IPS DF 6.9 (cell line): ENCODE measurements around the gene CD14.
"Not testable (repeated sequence)": the region's sequence is repeated elsewhere in the genome, so short reads cannot be mapped to it uniquely, and the experiment has no call there.

Experiments
- DNase-seq: peaks from one replicate; pipeline ENCODE4 v3.0.0-alpha.2; 2013; ENCODE audit warnings: low read depth, low spot score
- H3K27ac ChIP-seq: one replicate; pipeline ENCODE4 v1.5.1; 2013; ENCODE audit warnings: low read length, control low read depth
- H3K27me3 ChIP-seq: 2 replicates; pipeline ENCODE4 v1.6.1; 2013; ENCODE audit warnings: mild to moderate bottlenecking, low read length; ENCODE audit not compliant: control insufficient read depth, insufficient read depth
- H3K36me3 ChIP-seq: 2 replicates; pipeline ENCODE4 v1.6.1; 2013; ENCODE audit warnings: low read length; ENCODE audit not compliant: control insufficient read depth, insufficient read depth
- H3K4me1 ChIP-seq: 2 replicates; pipeline ENCODE4 v1.6.1; 2013; ENCODE audit warnings: low read length; ENCODE audit not compliant: control insufficient read depth, insufficient read depth
- H3K4me3 ChIP-seq: 2 replicates; pipeline ENCODE4 v1.5.1; 2013; ENCODE audit warnings: mild to moderate bottlenecking, low read length
- H3K9me3 ChIP-seq: 2 replicates; pipeline ENCODE4 v1.6.1; 2013; ENCODE audit warnings: low read length, inconsistent platforms; ENCODE audit not compliant: control insufficient read depth, insufficient read depth
- WGBS: extraction: QIAGEN DNeasy Blood & Tissue Kit; methylation state at CpG from one replicate; pipeline ENCODE4 v1.1.7; 2013; ENCODE audit warnings: mixed read lengths, missing lambda C conversion rate; ENCODE audit not compliant: insufficient read length, insufficient coverage; 5-methylcytosine and 5-hydroxymethylcytosine counted together

CD14 gene

DNA sequence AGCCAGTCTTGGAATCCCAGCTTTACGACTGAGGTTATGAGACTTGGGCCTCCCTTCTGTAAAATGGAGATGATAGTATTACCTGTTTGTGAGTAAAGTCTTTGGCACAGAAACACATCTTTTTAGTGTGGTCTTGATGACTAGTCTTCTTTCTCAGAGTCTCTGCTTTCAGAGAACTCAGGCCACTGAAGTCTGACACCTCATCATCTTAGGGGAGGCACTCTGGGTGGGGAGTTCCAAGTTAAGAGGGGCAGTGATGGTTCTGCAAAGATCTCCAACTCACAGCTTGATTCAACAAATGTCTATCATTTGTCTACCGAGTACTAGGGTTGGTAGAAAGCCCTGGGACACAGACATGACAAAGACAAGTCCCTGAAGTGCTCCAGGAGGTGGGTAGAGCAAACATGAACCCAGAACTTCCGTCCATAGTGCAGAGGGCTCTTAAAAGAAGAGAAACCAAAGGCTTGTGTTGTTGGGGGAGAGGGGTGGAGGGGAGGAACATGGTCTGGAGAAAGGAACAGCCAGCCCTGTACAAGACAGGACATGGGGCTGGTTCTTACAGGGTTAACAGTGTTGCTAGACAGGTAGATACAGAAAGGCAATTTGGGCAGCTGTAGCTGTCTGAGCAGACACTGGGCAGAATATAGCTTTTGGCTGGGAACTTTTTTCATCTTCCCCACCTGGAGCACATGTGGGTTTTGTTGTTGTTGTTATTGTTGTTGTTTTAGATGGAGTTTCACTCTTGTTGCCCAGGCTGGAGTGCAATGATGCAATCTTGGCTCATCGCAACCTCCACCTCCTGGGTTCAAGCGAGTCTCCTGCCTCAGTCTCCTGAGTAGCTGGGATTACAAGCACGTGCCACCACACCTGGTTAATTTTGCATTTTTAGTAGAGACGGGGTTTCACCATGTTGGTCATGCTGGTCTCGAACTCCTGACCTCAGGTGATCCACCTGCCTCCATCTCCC, 2.6 kb upstream of the CD14 start:
- no peak for DNase-seq
- Histone ChIP-seq H3K27me3 (peaks cover 28% of the 10 kb centered on the region), H3K9me3 (no peaks in the 10 kb centered on the region), H3K36me3 (no peaks in the 10 kb centered on the region), H3K27ac (no peak overlapping the region), H3K4me1 (no peaks in the 10 kb centered on the region), H3K4me3 (no peak overlapping the region)
- no CpG with 5 or more reads among the region's 8 CpGs for WGBS

DNA sequence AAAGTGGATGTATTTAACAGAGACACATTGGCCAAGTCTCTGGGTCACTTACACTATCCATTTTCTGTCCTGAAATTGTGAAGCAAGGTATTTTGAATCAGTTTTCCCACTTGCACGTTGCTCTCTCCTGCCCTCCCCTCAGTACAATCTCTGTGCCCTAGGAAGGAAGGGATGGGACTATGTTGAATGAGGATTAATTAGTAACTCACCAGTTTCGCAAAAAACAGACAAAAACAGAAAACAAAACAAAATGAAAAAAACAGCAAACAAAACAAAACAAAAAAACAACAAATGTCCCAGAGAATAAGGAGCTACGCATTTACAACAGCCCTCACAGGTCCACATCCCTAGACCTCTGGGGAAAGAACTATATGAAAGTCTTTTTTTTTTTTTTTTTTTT, 1.1 kb upstream of the CD14 start:
- Histone ChIP-seq H3K4me1 (no peaks in the 10 kb centered on the region), H3K36me3 (no peaks in the 10 kb centered on the region), H3K27me3 (peaks cover 29% of the 10 kb centered on the region), H3K9me3 (no peaks in the 10 kb centered on the region), H3K27ac (no peak overlapping the region), H3K4me3 (no peak overlapping the region)
- no peak for DNase-seq
- WGBS = no CpG with 5 or more reads among the region's 3 CpGs

DNA sequence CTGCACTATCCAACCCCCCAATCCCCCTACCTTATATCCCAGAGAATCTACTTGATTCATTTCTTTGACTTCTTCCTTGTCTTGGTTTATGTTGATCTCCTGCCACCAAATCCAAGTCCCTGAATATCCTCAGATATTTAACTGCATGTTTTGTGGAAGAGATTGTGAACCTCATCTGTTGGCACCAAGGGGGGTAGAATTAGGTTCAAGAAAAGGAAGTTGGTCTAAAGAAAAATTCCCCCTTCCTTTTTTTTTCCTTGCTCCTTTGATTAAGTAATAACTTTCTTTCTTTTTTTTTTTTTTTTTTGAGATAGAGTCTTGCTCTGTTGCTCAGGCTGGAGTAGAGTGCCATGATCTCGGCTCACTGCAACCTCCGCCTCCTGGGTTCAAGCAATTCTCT, 526 bp upstream of the CD14 start:
- H3K27me3 ChIP-seq = peaks cover 29% of the 10 kb centered on the region
- H3K4me1 ChIP-seq = no peaks in the 10 kb centered on the region
- H3K27ac ChIP-seq = no peak overlapping the region
- no peaks in the 10 kb centered on the region for H3K36me3 ChIP-seq
- no CpG with 5 or more reads among the region's 2 CpGs for WGBS
- DNase-seq = no peak
- no peaks in the 10 kb centered on the region for H3K9me3 ChIP-seq
- no peak overlapping the region for H3K4me3 ChIP-seq

DNA sequence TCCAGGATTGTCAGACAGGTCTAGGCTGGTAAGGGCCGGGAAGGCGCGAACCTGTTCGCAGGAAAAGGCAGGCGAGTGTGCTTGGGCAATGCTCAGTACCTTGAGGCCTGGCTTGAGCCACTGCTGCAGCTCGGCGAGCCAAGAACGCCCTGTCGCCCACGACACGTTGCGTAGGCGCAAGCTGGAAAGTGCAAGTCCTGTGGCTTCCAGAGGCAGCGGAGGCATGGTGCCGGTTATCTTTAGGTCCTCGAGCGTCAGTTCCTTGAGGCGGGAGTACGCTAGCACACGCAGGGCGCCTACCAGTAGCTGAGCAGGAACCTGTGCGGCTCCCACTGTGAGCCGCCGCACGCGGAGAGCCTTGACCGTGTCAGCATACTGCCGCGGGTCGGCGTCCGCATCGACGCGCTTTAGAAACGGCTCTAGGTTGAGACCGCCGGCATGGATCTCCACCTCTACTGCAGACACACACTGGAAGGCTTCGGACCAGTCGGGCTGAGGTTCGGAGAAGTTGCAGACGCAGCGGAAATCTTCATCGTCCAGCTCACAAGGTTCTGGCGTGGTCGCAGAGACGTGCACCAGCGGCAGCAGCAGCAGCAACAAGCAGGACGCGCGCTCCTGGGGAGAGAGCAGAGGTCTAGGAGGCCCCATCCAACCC, 482 bp downstream of the CD14 start:
- no peak for DNase-seq
- peak overlapping the region; percentile 29; the same call in 1 of the 2 replicates for H3K4me3 ChIP-seq
- H3K27me3 ChIP-seq = peaks cover 29% of the 10 kb centered on the region
- no peaks in the 10 kb centered on the region; the same call in 1 of the 2 replicates for H3K9me3 ChIP-seq
- no peaks in the 10 kb centered on the region for H3K4me1 ChIP-seq
- H3K27ac ChIP-seq = no peak overlapping the region
- no CpG with 5 or more reads among the region's 51 CpGs for WGBS
- H3K36me3 ChIP-seq = no peaks in the 10 kb centered on the region

DNA sequence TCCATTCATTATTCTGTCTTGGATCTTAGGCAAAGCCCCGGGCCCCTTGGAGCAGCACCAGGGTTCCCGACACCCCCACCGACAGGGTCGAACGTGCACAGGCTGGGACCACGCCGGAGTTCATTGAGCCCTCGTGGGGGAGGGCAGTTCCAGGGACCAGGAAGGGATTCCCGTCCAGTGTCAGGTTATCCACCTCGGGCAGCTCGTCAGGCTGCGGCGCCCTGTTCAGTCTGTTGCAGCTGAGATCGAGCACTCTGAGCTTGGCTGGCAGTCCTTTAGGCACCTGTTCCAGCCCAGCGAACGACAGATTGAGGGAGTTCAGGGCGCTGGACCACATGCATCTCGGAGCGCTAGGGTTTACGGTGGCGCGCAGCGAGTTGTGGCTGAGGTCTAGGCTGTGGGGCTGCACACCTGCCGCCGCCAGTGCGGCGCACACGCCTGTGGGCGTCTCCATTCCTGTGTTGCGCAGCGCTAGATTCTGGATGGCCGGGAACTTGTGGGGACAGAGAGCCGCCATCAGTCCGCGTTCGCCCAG, 1.1 kb downstream of the CD14 start:
- Histone ChIP-seq H3K9me3 (no peaks in the 10 kb centered on the region; the same call in 1 of the 2 replicates), H3K27ac (no peak overlapping the region), H3K4me3 (peak overlapping the region; percentile 29; the same call in 1 of the 2 replicates), H3K27me3 (peaks cover 29% of the 10 kb centered on the region), H3K4me1 (no peaks in the 10 kb centered on the region), H3K36me3 (no peaks in the 10 kb centered on the region)
- WGBS = no CpG with 5 or more reads among the region's 36 CpGs
- DNase-seq = no peak

DNA sequence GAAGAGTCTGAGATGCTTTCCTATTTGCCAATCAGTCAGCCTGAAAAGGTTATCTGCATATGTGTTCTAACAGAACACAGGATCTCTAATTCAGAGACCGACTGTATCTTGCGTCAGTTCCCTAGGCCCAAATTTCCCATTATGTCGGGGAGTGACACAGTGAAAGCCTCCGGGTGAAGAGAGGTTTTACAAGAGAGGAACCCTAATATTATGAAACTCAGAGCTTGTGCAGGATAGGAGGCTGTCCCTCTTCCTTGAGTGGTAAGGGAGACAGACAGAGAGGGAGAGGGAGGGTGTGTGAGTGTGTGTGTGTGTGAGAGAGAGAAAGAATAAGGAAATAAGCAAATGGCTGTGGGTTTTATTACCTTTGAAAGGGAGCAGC, 1.9 kb downstream of the CD14 start:
- Histone ChIP-seq H3K36me3 (no peaks in the 10 kb centered on the region), H3K27ac (no peak overlapping the region), H3K9me3 (no peaks in the 10 kb centered on the region; the same call in 1 of the 2 replicates), H3K27me3 (peaks cover 29% of the 10 kb centered on the region), H3K4me1 (no peaks in the 10 kb centered on the region), H3K4me3 (no peak overlapping the region)
- WGBS = no CpG with 5 or more reads among the region's 4 CpGs
- no peak for DNase-seq

DNA sequence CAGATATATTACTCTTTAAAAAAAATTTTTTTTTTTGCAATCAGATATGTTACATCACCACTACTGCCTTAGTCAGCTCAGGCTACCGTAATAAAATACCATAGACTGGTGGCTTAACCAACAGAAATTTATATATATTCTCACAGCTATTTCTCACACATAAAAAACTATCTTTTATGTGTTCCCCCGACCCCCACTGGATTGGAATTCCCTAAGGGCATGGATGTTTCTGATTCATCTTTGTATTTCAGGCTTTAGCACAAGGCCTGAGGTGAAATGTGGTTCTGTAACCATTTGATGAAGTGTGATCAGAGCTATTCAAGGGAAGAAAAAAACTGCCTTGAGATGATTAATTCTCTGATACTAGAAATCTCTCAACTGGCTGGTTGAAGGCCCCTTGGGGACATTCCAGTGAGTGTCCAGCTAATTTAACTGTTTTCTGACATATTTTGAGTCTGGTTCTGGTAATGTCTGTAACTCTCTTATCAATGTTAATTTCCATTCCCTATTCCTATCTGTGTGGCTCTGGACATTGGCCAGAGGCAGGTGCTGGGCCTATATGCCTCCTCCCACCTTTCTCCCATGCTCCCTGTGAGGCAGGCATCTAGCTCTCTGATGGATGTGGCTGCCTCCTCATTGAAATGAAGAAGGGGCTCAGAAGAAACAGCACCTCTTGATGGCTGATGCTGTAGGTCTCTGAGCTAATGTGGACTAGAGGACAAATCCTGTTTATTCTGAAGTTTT, 2.5 kb downstream of the CD14 start:
- no peak overlapping the region for H3K27ac ChIP-seq

DNA sequence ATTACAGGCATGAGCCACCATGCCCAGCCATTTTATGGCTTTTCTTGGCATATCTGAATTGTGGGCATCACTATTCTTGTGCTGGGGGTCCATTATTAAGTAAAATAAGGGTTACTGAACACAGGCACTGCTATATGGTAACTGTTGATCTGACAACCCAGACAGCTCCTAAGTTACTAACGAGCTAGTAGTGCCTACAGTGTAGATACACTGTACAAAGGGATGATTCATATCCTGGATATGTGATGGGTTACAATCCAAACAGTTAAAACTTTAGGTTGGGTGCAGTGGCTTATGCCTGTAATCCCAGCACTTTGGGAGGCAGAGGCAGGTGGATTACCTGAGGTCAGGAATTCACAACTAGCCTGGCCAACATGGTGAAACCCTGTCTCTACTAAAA, 4.3 kb downstream of the CD14 start:
- no CpG with 5 or more reads among the region's 1 CpG for WGBS
- H3K4me3 ChIP-seq = no peak overlapping the region
- H3K4me1 ChIP-seq = no peaks in the 10 kb centered on the region
- no peak overlapping the region for H3K27ac ChIP-seq
- DNase-seq = no peak
- H3K9me3 ChIP-seq = no peaks in the 10 kb centered on the region; the same call in 1 of the 2 replicates
- peaks cover 29% of the 10 kb centered on the region for H3K27me3 ChIP-seq
- H3K36me3 ChIP-seq = no peaks in the 10 kb centered on the region

More for the DNA sequence above, 2.5 kb downstream of the CD14 start:
- H3K27me3 ChIP-seq = peaks cover 29% of the 10 kb centered on the region
- WGBS = no CpG with 5 or more reads among the region's 2 CpGs
- no peak overlapping the region for H3K4me3 ChIP-seq
- no peak for DNase-seq
- H3K36me3 ChIP-seq = no peaks in the 10 kb centered on the region
- no peaks in the 10 kb centered on the region; the same call in 1 of the 2 replicates for H3K9me3 ChIP-seq
- no peaks in the 10 kb centered on the region for H3K4me1 ChIP-seq

DNA sequence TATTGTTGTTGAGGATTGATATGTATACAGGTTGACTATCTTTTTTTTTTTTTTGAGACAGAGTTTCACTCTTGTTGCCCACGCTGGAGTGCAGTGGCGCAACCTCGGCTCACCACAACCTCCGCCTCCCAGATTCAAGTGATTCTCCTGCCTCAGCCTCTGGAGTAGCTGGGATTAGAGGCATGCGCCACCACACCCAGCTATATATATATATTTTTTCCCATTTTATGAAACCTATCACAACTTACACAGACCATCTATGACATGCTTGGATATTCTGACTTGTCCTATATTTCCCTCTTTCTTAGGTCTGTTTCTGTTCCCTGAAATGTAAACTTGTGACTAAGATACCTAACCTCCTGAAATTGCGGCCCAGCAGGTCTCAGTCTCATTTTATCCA, 5.0 kb downstream of the CD14 start:
- Histone ChIP-seq H3K27ac (no peak overlapping the region), H3K4me1 (no peaks in the 10 kb centered on the region), H3K9me3 (no peaks in the 10 kb centered on the region; the same call in 1 of the 2 replicates), H3K36me3 (no peaks in the 10 kb centered on the region), H3K4me3 (no peak overlapping the region), H3K27me3 (peaks cover 24% of the 10 kb centered on the region)
- no peak for DNase-seq
- WGBS = no CpG with 5 or more reads among the region's 6 CpGs

DNA sequence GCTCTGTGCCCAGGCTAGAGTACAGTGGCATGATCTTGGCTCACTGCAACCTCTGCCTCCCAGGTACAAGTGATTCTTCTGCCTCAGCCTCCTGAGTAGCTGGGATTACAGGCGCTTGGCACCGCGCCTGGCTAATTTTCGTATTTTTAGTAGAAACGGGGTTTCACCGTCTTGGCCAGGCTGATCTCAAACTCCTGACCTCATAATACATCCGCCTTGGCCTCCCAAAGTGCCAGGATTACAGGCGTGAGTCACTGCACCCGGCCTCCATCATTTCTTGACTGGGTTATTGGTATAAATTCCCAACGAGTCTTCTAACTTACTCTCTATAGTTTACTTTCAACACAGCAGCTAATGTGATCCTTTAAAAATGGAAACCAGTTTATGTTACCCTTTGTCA, 8.1 kb downstream of the CD14 start:
- not testable (repeated sequence) for H3K27ac ChIP-seq, H3K9me3 ChIP-seq, H3K27me3 ChIP-seq, H3K4me1 ChIP-seq, DNase-seq, H3K36me3 ChIP-seq, H3K4me3 ChIP-seq
- WGBS = no CpG with 5 or more reads among the region's 10 CpGs
